ENCODE measurements around the gene CANX. TPM values are rescaled to one million over a fixed set of nuclear protein-coding genes. Genes with fewer than 3 reads are reported as not detected.
"Not testable (repeated sequence)": the region's sequence is repeated elsewhere in the genome, so short reads cannot be mapped to it uniquely, and the experiment has no call there.

Gene CANX, protein sequence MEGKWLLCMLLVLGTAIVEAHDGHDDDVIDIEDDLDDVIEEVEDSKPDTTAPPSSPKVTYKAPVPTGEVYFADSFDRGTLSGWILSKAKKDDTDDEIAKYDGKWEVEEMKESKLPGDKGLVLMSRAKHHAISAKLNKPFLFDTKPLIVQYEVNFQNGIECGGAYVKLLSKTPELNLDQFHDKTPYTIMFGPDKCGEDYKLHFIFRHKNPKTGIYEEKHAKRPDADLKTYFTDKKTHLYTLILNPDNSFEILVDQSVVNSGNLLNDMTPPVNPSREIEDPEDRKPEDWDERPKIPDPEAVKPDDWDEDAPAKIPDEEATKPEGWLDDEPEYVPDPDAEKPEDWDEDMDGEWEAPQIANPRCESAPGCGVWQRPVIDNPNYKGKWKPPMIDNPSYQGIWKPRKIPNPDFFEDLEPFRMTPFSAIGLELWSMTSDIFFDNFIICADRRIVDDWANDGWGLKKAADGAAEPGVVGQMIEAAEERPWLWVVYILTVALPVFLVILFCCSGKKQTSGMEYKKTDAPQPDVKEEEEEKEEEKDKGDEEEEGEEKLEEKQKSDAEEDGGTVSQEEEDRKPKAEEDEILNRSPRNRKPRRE
- 570 and 576 TPM in 2 replicates for total RNA-seq (2014; rRNA removed; shearing (Covaris generic))

DNA sequence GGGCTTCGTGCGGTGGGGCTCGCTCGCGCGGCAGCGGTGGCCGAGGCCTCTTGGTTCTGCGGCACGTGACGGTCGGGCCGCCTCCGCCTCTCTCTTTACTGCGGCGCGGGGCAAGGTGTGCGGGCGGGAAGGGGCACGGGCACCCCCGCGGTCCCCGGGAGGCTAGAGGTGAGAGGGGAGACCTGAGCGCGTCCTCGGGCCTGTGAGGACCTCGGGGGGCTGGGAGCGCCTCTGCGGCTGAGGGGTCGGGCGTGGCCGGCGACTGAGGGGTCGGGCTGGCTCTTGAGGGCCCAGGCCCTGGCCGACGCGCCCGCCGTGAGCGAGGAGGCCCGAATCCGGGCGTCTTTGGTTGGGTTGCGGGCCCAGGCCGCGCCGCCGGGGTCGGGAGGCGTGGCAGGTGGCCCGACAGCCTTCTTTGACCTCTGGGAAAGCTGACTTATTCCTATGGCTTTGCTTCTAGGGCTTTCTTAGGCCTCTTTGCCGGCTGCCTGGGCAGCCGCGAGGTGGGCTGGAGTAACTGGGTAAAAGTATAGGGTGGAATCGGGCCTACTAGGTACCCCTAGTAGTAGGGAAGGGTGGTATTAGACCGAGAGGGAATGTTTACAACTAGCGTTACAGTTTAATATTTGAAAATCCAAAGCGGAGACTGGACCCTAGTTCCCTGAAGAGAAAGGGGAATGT is at the start of gene CANX:
Gene CANX (plus strand): TSS at position 33 of the 681 bp plus-strand sequence. CDS start 6,715 bp downstream, outside the sequence.
- no peak for DNase-seq (ENCODE audit: low read depth)

- not testable (repeated sequence) for DNase-seq (ENCODE audit: low read depth)
These were observed 49.5 kb upstream of the CANX start for GRCh38 chr5:179649166-179649703.

- DNase-seq (ENCODE audit: low read depth), result not testable (repeated sequence)
These were observed 48.5 kb upstream of the CANX start for GRCh38 chr5:179650245-179650644.

DNA sequence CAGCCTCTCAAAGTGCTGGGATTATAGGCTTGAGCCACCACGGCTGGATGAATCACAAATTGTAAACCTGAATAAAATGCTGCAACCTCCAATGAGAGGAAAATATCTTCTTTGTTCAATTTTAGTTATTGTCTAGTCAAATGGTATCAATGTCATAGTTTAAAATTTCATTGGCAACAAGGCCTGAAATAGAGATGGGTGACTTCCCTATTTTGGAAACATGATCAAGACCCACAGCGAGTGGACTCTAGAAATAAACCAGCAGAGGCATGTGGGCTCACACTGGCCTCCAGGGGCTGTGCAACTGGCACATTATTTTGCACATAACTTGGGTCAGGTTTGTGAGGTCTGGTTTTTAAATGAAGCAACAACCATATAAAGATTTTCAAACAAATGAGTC is 45.6 kb upstream of the CANX start:
- DNase-seq (ENCODE audit: low read depth), result not testable (repeated sequence)

DNA sequence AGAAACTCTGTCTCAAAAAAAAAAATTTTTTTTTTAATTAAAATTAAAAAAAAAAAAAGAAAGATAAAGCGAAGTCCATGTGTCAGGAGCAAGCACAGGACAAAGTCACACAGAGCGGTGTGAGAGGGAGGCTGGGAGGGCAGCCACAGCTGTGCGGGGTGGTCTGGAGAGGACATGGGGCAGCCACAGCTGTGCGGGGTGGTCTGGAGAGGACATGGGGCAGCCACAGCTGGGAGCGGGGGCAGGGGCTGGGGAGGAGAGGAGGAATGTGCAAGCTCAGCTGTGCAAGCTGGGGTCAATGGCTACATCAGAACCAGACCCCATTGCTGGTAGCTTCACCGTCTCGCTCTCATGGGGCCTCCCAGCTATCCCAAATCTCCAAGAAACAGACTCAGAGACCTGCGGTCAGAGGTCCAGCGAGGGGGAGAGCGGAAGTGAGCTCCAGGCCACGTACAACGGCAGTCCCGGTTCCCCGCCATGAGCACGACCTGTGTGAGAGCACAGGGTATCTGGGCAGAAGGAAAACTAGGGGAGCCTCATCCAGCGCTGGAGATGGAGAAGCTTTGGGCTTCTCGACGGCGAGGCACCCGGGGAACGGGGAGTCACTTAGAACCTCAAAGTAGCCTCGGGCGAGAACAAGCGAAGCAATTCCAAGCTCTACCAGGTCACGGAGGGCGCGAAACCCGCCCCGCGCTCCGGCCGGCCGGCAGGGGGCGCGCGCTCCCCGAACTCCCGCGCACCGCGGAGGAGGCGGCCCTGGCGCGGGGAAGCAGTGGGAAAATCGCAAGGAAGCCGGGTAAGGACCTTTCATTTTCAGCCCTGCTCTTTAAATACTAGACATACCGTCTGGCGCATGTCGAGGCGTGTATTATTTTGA is 41.2 kb upstream of the CANX start:
- DNase-seq (ENCODE audit: low read depth), result not testable (repeated sequence)

DNA sequence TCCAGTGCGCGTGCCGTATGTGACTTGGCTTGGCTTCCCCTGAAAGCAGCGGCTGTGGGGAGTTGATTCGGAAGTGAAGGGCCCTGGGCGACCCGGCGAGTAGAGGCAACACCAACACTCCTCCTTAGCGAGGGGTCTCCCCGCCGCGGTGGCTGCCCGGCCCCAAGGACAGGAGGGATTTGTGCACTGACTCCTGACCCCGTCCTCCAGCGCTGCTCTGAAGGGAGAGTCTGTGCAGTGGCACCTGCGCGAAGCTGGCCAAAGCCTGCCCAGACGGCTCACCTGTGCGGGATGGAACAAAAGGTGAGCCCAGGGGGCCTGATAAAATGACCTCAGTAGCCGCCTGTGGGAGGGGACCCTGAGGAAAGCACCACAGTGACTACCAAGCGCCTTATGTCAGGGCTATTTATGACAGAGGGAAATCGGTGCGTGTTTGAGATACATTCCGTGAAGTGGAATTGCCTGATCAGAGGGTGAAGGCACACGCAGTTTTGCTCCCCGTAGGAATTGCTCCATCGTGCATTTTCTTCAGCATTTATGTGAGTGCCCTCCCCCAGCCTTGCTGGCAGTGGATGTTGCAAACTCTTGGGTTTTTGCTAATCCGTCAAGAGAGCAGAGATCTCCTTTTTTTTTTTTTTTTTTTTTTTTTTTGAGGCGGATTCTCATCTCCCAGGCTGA is 40.4 kb upstream of the CANX start:
- not testable (repeated sequence) for DNase-seq (ENCODE audit: low read depth)

GRCh38 chr5:179661647-179662046 is 37.1 kb upstream of the CANX start:
- not testable (repeated sequence) for DNase-seq (ENCODE audit: low read depth)

GRCh38 chr5:179668391-179668790 is 30.4 kb upstream of the CANX start:
- peak; percentile 69 for DNase-seq (ENCODE audit: low read depth)

- DNase-seq (ENCODE audit: low read depth), result peak; percentile 98
These were observed 20.3 kb upstream of the CANX start for GRCh38 chr5:179678223-179679013.

DNA sequence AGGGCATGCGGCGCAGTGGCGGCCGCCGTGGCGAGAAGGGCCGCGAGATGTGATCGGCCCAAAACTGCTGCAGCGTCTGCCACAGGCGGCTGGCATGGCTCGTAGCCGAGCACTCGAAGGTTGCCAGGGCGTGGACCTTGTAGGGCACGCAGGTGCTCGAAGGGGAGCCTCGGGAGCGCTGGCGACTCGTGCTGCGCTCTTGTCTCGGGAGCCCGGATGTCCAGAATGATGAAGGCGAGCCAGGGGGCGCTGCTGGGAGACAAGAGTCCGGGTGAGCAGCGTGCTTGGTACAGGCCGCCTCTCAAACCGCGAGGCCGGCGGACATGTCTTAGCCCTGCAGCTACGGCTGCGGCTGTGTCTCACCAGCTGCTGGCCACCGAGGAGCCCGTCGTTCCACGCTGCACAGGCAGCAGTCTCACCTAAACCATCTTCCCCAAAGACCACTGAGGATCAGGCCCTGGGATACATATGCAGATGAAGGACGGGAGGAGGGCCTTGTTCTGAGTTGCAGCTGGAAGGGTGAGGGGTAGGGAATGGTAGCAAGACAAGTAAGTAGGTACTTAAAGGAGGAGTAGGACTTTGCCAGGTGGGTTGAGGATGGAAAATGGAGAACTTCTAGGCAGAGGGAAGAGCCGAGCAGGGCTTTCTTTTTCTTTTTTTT is 19.6 kb upstream of the CANX start:
- DNase-seq (ENCODE audit: low read depth), result no peak

- no peak for DNase-seq (ENCODE audit: low read depth)
These were observed 18.6 kb upstream of the CANX start for GRCh38 chr5:179680014-179680779.

- DNase-seq (ENCODE audit: low read depth), result no peak
These were observed 17.9 kb upstream of the CANX start, which contains the start of gene CBY3 for GRCh38 chr5:179680780-179681401. CBY3 (minus strand) TSS chr5:179681034; CDS start chr5:179680918, 116 bp downstream.

- DNase-seq (ENCODE audit: low read depth), result not testable (repeated sequence)
These were observed 9.6 kb upstream of the CANX start for GRCh38 chr5:179689212-179689611.

DNA sequence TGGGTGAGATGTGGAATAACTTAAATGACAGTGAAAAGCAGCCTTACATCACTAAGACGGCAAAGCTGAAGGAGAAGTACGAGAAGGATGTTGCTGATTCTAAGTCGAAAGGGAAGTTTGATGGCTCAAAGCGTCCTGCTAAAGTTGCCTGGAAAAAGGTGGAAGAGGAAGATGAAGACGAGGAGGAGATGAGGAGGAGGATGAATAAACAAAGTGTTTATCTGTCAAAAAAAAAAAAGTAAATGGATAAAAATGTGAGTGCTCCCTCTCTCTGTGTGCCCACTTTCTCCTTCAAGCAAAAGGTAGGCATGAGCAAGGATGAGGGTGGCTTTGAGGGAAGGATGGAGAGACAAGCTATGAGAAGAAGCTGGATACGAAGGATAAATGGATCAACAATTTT is 4.2 kb upstream of the CANX start:
- no peak for DNase-seq (ENCODE audit: low read depth)

DNA sequence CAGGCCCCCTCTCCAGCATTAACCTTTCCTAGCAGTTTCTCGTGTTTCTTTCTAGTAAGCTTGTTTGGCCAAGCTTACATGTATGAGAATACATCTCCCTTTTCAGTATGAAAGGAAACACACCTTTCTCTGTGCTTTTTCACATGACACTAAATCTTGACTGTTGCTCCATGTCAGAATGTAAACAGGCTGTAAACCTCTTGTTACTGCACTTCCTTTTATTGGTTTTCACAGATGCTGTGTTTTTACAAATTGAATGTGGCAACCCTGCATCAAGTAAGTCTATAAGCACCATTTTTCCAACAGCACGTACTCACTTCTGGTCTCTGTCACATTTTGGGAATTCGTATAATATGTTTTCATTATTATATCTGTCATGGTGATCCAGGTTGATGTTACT is 2.2 kb upstream of the CANX start:
- DNase-seq (ENCODE audit: low read depth), result no peak

DNA sequence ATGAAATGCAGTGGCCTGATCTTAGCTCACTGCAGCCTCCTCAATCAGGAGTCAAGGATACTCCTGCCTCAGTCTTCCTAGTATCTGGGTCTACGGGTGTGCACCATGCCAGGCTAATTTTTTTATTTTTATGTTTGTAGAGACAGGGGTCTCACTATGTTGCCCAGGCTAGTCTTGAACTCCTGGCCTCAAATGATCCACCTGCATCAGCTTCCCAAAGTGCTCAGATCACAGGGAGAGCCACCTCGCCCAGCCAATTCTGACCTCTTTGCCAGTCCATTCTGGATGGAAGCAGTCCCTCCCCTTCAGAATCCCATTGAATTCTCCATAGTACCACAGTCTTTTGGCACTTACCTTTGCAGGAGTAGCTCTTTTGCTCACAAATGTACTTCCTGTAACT is 1.7 kb upstream of the CANX start:
- DNase-seq (ENCODE audit: low read depth), result no peak

DNA sequence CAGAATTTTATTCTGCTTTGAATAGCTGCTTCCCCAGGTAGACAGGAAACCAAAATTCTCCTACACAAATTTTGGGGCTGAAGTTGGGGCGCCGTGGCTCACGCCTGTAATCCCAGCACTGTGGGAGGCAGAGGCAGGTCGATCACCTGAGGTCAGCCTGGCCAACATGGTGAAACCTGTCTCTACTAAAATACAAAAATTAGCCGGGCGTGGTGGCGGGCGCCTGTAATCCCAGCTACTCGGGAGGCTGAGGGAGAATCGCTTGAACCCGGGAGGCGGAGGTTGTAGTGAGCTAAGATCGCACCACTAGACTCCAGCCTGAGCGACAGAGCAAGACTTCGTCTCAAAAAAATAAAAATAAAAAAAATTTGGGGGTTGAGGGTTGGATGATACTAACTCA is 1.2 kb upstream of the CANX start:
- DNase-seq (ENCODE audit: low read depth), result not testable (repeated sequence)

Data from Daoy (cell line).